ENCODE results near the gene RNF208.

DNA sequence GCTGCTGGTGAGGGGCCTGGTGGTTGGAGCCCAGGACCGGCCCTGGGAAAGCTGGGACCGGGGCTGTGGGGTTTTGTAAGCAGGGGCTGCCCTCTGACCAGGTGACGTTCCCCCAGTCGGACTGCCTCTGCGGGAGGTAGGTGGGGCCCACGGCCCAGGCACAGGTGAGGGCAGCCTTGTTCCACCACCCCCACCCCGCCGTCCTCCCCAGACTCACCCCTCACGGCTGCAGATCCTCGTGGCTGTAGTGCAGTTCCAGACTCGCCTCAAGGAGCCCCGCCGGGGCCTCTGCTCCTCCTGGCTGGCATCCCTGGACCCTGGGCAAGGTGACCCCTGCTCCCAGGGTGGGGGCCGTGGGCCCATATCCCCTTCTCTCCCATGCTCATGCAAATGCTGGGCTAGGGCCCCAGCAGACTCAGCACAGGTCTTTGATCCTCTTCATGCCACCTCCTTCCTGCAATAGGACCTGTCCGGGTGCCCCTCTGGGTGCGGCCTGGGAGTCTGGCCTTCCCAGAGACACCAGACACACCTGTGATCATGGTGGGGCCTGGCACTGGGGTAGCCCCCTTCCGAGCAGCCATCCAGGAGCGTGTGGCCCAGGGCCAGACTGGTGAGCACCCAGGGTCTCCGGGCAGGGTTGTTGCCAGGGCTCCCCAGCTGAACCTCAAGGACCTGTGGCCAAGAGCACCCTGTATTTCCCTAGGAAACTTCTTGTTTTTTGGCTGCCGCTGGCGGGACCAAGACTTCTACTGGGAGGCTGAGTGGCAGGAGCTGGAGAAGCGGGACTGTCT, 6.6 kb downstream of the RNF208 start:
- TF ChIP-seq POLR2A (IDR thresholded peaks at IDR 0.05; ENCODE audit: low read length) (no peak), GATA1 (IDR thresholded peaks at IDR 0.05; ENCODE audit: low read depth, low read length) (no peak)
